ENCODE results near the gene GADD45A. TPM values are rescaled to one million over a fixed set of nuclear protein-coding genes. Genes with fewer than 3 reads are reported as not detected.

Gene GADD45A
- total RNA-seq, 1 experiment from 2014 or later = 58.6 TPM

DNA sequence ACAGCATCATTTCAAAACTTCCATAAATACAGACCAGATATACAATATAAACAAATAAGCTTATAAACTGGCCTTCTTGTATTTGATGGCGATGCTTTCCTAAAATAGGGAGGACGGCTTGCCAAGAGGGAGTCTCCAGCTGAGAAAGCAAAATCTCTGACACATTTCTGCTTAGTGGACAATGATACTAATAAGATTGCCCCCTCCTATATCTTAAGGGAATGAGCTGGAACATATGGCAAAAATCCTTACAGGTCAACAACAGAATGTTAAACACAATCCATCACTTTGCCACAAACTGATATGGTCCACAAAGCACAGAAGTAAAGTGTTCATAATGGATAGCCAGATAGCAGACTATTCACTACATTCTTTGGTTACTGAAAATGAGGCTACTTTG is 7.1 kb upstream of the GADD45A start:
- Mint-ChIP-seq H3K27me3 (ENCODE audit: insufficient read depth, unreplicated experiment) (no peaks in the 10 kb centered on the region), H3K4me1 (ENCODE audit: low read depth, unreplicated experiment) (no peaks in the 10 kb centered on the region), H3K9me3 (ENCODE audit: unreplicated experiment) (no peaks in the 10 kb centered on the region), H3K36me3 (ENCODE audit: insufficient read depth, unreplicated experiment) (no peaks in the 10 kb centered on the region), H3K27ac (ENCODE audit: unreplicated experiment) (no peak overlapping the region), H3K4me3 (ENCODE audit: unreplicated experiment) (no peak overlapping the region)
- Histone ChIP-seq H3K36me3 (ENCODE audit: control insufficient read depth, insufficient read depth, low read length) (no peaks in the 10 kb centered on the region), H3K9me3 (no peaks in the 10 kb centered on the region), H3K4me3 (ENCODE audit: low read depth, low read length) (no peak overlapping the region), H3K27me3 (replicated peaks; ENCODE audit: control insufficient read depth, insufficient read depth, low read length) (no peaks in the 10 kb centered on the region), H3K4me1 (peaks cover 4% of the 10 kb centered on the region)
- intact Hi-C loops (cut with micrococcal nuclease; ENCODE audit: unreplicated experiment) = no loop called here
- DNase-seq = no peak
- BruUV-seq (replicated peaks) = no TSS peak
- ChIA-PET CTCF (interaction anchor here (1.7 kb wide), 1 partner anchor 143 kb away, joined by 5 read pairs; no protein-coding TSS in a partner anchor), POLR2A (no interaction called here)
- TF ChIP-seq, protein P1, sequence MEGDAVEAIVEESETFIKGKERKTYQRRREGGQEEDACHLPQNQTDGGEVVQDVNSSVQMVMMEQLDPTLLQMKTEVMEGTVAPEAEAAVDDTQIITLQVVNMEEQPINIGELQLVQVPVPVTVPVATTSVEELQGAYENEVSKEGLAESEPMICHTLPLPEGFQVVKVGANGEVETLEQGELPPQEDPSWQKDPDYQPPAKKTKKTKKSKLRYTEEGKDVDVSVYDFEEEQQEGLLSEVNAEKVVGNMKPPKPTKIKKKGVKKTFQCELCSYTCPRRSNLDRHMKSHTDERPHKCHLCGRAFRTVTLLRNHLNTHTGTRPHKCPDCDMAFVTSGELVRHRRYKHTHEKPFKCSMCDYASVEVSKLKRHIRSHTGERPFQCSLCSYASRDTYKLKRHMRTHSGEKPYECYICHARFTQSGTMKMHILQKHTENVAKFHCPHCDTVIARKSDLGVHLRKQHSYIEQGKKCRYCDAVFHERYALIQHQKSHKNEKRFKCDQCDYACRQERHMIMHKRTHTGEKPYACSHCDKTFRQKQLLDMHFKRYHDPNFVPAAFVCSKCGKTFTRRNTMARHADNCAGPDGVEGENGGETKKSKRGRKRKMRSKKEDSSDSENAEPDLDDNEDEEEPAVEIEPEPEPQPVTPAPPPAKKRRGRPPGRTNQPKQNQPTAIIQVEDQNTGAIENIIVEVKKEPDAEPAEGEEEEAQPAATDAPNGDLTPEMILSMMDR (IDR thresholded peaks at IDR 0.05; ENCODE audit: insufficient read depth in 1 of 2, low read depth in 1 of 2, low read length in 1 of 2, severe bottlenecking in 1 of 2, unreplicated experiment in 1 of 2) = no peak

GRCh38 chr1:67679691-67680090 is 5.3 kb upstream of the GADD45A start:
- Histone ChIP-seq H3K9me3 (no peaks in the 10 kb centered on the region), H3K27me3 (replicated peaks; ENCODE audit: control insufficient read depth, insufficient read depth, low read length) (no peaks in the 10 kb centered on the region), H3K4me3 (ENCODE audit: low read depth, low read length) (no peak overlapping the region), H3K36me3 (ENCODE audit: control insufficient read depth, insufficient read depth, low read length) (no peaks in the 10 kb centered on the region), H3K4me1 (peaks cover 21% of the 10 kb centered on the region)
- ChIA-PET POLR2A (no interaction called here), CTCF (no interaction called here)
- Mint-ChIP-seq H3K27ac (ENCODE audit: unreplicated experiment) (no peak overlapping the region), H3K4me3 (ENCODE audit: unreplicated experiment) (no peak overlapping the region), H3K36me3 (ENCODE audit: insufficient read depth, unreplicated experiment) (peaks cover 8% of the 10 kb centered on the region), H3K27me3 (ENCODE audit: insufficient read depth, unreplicated experiment) (no peaks in the 10 kb centered on the region), H3K9me3 (ENCODE audit: unreplicated experiment) (no peaks in the 10 kb centered on the region), H3K4me1 (ENCODE audit: low read depth, unreplicated experiment) (no peaks in the 10 kb centered on the region)
- TF ChIP-seq, protein P1 (IDR thresholded peaks at IDR 0.05; ENCODE audit: insufficient read depth in 1 of 2, low read depth in 1 of 2, low read length in 1 of 2, severe bottlenecking in 1 of 2, unreplicated experiment in 1 of 2) = no peak
- no TSS peak for BruUV-seq (replicated peaks)
- intact Hi-C loops (cut with micrococcal nuclease; ENCODE audit: unreplicated experiment) = no loop called here
- no peak for DNase-seq

DNA sequence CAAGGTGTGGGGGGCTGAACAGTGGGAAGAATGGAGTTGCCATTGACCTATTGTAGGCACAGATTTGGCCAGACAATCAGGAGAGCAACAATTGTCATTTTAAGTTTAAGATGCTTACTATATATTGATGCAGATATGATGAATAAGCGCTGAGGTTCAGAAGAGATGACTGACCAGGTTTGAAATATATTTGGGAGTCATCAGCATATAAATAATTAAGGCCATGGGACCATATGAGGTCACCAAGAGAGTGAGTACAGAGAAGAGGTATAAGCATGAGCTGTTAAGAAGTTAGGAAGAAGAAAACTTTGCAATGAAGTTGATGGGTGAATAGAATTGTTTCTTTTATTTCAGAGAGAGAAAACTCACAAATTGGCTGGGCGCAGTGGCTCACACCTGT is 4.5 kb upstream of the GADD45A start:
- TF ChIP-seq, protein P1 (IDR thresholded peaks at IDR 0.05; ENCODE audit: insufficient read depth in 1 of 2, low read depth in 1 of 2, low read length in 1 of 2, severe bottlenecking in 1 of 2, unreplicated experiment in 1 of 2) = no peak
- Mint-ChIP-seq H3K27ac (ENCODE audit: unreplicated experiment) (peak overlapping the region; percentile 29), H3K36me3 (ENCODE audit: insufficient read depth, unreplicated experiment) (peaks cover 16% of the 10 kb centered on the region), H3K9me3 (ENCODE audit: unreplicated experiment) (no peaks in the 10 kb centered on the region), H3K4me3 (ENCODE audit: unreplicated experiment) (no peak overlapping the region), H3K4me1 (ENCODE audit: low read depth, unreplicated experiment) (no peaks in the 10 kb centered on the region), H3K27me3 (ENCODE audit: insufficient read depth, unreplicated experiment) (no peaks in the 10 kb centered on the region)
- ChIA-PET POLR2A (no interaction called here), CTCF (no interaction called here)
- no TSS peak for BruUV-seq (replicated peaks)
- Histone ChIP-seq H3K36me3 (ENCODE audit: control insufficient read depth, insufficient read depth, low read length) (no peaks in the 10 kb centered on the region), H3K9me3 (no peaks in the 10 kb centered on the region), H3K4me1 (peaks cover 21% of the 10 kb centered on the region), H3K4me3 (ENCODE audit: low read depth, low read length) (no peak overlapping the region), H3K27me3 (replicated peaks; ENCODE audit: control insufficient read depth, insufficient read depth, low read length) (no peaks in the 10 kb centered on the region)
- no peak for DNase-seq
- intact Hi-C loops (cut with micrococcal nuclease; ENCODE audit: unreplicated experiment) = no loop called here

Measured in Caco-2 (cell line).